ENCODE results near the gene FAM124B.

- no peak for TF ChIP-seq POLR2A (IDR thresholded peaks at IDR 0.05; ENCODE audit: low read depth, low read length)
- no peak for TF ChIP-seq TAF1 (IDR thresholded peaks at IDR 0.05; ENCODE audit: low read depth, low read length)
- no peak for TF ChIP-seq POLR2AphosphoS5 (IDR thresholded peaks at IDR 0.05; ENCODE audit: low read depth, low read length)
- TF ChIP-seq SPI1 (IDR thresholded peaks at IDR 0.05; ENCODE audit: low read depth, low read length) = no peak
- TF ChIP-seq PAX5 (IDR thresholded peaks at IDR 0.05; ENCODE audit: insufficient read depth, low read length, severe bottlenecking) = no peak
These were observed 70.2 kb downstream of the FAM124B start for GRCh38 chr2:224331698-224332097.

Measured in GM12891 (cell line).